ENCODE measurements around the gene CAMKK1. TPM values are rescaled to one million over a fixed set of nuclear protein-coding genes. Genes with fewer than 3 reads are reported as not detected.

CAMKK1 gene
- total RNA-seq, 2 experiments from 2014 or later = 4.8 to 5.0 TPM

DNA sequence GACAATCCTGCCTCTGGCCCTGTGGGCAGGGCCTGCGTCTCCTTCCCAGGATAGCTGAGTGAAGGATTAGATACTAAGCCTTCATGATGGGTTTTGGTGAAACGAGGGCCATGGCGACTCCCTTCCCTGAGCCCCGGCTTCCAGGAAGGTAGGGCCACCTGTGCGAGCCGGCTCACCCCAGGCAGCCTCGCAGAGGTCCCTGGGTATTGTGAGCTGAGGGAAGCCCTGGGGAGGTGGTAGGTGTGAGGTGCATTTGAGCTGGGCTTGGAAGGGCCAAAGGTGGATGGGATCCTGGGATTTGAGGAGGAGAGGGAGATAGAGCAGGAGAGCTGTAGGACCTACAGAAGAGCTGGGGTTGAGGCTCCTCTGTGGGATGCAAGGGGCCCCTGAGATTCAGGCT is 29.9 kb upstream of the CAMKK1 start:
- Mint-ChIP-seq H3K4me1 (no peaks in the 10 kb centered on the region), H3K27ac (peak overlapping the region; percentile 29), H3K27me3 (no peaks in the 10 kb centered on the region), H3K4me3 (no peak overlapping the region), H3K9me3 (no peaks in the 10 kb centered on the region), H3K36me3 (no peaks in the 10 kb centered on the region)
- DNase-seq = no peak

- no peak for DNase-seq
- no peaks in the 10 kb centered on the region for H3K27me3 Mint-ChIP-seq
- no peak overlapping the region for H3K27ac Mint-ChIP-seq
- H3K9me3 Mint-ChIP-seq = no peaks in the 10 kb centered on the region
- no peaks in the 10 kb centered on the region for H3K36me3 Mint-ChIP-seq
- H3K4me3 Mint-ChIP-seq = no peak overlapping the region
- H3K4me1 Mint-ChIP-seq = peaks cover 4% of the 10 kb centered on the region
Observed at GRCh38 chr17:3921502-3922319, 28.9 kb upstream of the CAMKK1 start.

DNA sequence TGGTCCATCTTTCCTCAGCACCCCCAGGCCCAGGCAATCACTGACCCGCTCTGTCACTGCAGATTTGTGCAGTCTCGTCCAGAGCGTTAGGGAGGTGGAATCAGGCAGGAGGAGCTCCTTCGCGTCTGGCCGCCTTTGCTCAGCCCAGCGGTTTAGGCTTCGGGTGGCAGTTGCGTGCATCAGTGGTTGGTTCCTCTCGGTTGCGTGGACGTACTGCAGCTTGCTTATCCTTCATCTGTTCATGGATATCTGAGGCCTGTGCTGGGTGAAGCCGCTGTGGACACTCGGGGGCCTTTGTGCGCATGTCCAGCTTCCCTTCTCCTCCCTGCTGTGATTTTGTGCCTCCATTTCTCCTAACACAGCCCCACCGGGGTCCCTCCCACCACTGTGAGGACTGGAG is 28.2 kb upstream of the CAMKK1 start:
- H3K4me1 Mint-ChIP-seq = peaks cover 11% of the 10 kb centered on the region
- H3K36me3 Mint-ChIP-seq = no peaks in the 10 kb centered on the region
- H3K4me3 Mint-ChIP-seq = no peak overlapping the region
- no peaks in the 10 kb centered on the region for H3K27me3 Mint-ChIP-seq
- H3K9me3 Mint-ChIP-seq = no peaks in the 10 kb centered on the region
- no peak for DNase-seq
- no peak overlapping the region for H3K27ac Mint-ChIP-seq

GRCh38 chr17:3919123-3919624 is 26.3 kb upstream of the CAMKK1 start:
- no peak overlapping the region for H3K27ac Mint-ChIP-seq
- H3K4me1 Mint-ChIP-seq = peaks cover 21% of the 10 kb centered on the region
- H3K36me3 Mint-ChIP-seq = no peaks in the 10 kb centered on the region
- DNase-seq = no peak
- no peaks in the 10 kb centered on the region for H3K9me3 Mint-ChIP-seq
- no peaks in the 10 kb centered on the region for H3K27me3 Mint-ChIP-seq
- no peak overlapping the region for H3K4me3 Mint-ChIP-seq

GRCh38 chr17:3918372-3919122 is 25.7 kb upstream of the CAMKK1 start:
- H3K27me3 Mint-ChIP-seq = no peaks in the 10 kb centered on the region
- H3K36me3 Mint-ChIP-seq = no peaks in the 10 kb centered on the region
- H3K9me3 Mint-ChIP-seq = no peaks in the 10 kb centered on the region
- no peak overlapping the region for H3K4me3 Mint-ChIP-seq
- H3K4me1 Mint-ChIP-seq = peaks cover 27% of the 10 kb centered on the region
- DNase-seq = no peak
- no peak overlapping the region for H3K27ac Mint-ChIP-seq

GRCh38 chr17:3917391-3917931 is 24.6 kb upstream of the CAMKK1 start:
- Mint-ChIP-seq H3K4me1 (peaks cover 28% of the 10 kb centered on the region), H3K36me3 (peaks cover 1% of the 10 kb centered on the region), H3K27me3 (no peaks in the 10 kb centered on the region), H3K27ac (no peak overlapping the region), H3K9me3 (no peaks in the 10 kb centered on the region), H3K4me3 (no peak overlapping the region)
- no peak for DNase-seq

GRCh38 chr17:3916825-3917224 is 24.0 kb upstream of the CAMKK1 start:
- H3K4me1 Mint-ChIP-seq = peaks cover 30% of the 10 kb centered on the region
- peak overlapping the region; percentile 70 for H3K27ac Mint-ChIP-seq
- no peak for DNase-seq
- H3K27me3 Mint-ChIP-seq = no peaks in the 10 kb centered on the region
- peaks cover 1% of the 10 kb centered on the region for H3K36me3 Mint-ChIP-seq
- no peaks in the 10 kb centered on the region for H3K9me3 Mint-ChIP-seq
- peak overlapping the region; percentile 18 for H3K4me3 Mint-ChIP-seq

DNA sequence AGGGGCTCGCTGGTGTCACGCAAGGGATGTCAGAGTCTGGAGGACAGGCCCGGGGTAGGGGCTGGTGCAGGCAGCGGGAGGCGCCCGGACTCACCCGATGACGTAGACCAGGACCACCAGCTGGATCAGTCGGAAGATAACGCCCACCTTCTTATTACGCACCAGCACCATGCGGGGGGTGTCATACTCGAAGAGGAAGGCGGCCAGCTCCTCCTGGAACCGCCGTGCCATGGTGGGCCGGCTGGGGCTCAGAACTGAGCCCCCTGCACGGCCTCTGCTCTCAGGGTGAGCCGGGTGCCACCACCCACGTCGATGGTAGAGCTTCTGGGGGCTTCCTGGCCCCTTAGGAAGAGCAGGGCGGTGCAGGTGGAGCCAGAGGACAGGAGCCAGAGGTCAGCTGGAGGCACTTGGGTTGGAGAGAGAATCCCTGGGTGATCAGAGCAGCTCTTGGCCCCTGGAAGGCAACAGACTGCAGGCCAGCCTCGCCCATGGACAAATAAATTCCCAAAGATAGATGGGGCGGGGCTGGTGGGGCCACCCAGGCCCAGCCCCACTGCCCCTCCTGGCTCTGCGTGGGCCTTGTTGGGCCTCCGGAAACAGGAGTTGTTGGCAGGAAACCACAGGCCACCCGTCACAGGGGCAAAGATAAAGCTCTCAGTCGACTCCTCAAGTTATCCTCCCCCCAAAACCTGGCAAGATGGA is 23.3 kb upstream of the CAMKK1 start, which contains the start of gene P2RX1:
P2RX1 (minus strand) TSS at position 471 of the 702 bp plus-strand sequence; CDS start at position 231, 240 bp downstream.
- Mint-ChIP-seq H3K4me3 (peak within 1 kb of the TSS; percentile 56), H3K9me3 (no peaks in the 10 kb centered on the region), H3K4me1 (peaks cover 36% of the 10 kb centered on the region), H3K36me3 (peaks cover 1% of the 10 kb centered on the region), H3K27ac (peak within 1 kb of the TSS; percentile 76), H3K27me3 (no peaks in the 10 kb centered on the region)
- DNase-seq = peak; percentile 46

GRCh38 chr17:3915581-3915994 is 22.7 kb upstream of the CAMKK1 start:
- DNase-seq = no peak
- Mint-ChIP-seq H3K4me3 (peak overlapping the region; percentile 56), H3K9me3 (no peaks in the 10 kb centered on the region), H3K36me3 (peaks cover 1% of the 10 kb centered on the region), H3K27me3 (no peaks in the 10 kb centered on the region), H3K4me1 (peaks cover 41% of the 10 kb centered on the region), H3K27ac (peak overlapping the region; percentile 76)

DNA sequence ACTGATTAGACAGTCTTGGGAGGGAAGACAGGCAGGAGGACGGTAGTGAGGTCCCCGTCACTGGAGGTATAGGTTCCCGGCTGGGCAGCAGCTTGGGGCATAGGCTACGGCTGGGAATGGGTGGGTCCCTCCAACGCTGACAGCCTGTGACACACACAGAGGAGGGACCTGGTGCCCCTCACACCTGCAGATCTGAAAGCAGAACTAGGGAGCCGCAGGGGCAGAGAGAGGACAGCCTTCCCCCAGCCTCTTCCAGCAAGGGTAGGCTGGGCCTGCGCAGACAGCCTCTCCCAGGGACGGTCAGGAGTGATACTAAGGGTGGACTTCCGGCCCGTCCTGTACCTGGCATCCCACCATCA is 21.4 kb upstream of the CAMKK1 start:
- DNase-seq = no peak
- Mint-ChIP-seq H3K36me3 (peaks cover 1% of the 10 kb centered on the region), H3K4me3 (peak overlapping the region; percentile 26), H3K4me1 (peaks cover 45% of the 10 kb centered on the region), H3K9me3 (no peaks in the 10 kb centered on the region), H3K27me3 (no peaks in the 10 kb centered on the region), H3K27ac (peak overlapping the region; percentile 76)

GRCh38 chr17:3913531-3914311 is 20.9 kb upstream of the CAMKK1 start:
- Mint-ChIP-seq H3K27me3 (no peaks in the 10 kb centered on the region), H3K4me1 (peaks cover 45% of the 10 kb centered on the region), H3K9me3 (no peaks in the 10 kb centered on the region), H3K36me3 (peaks cover 1% of the 10 kb centered on the region), H3K27ac (peak overlapping the region; percentile 37), H3K4me3 (no peak overlapping the region)
- peak; percentile 82 for DNase-seq

DNA sequence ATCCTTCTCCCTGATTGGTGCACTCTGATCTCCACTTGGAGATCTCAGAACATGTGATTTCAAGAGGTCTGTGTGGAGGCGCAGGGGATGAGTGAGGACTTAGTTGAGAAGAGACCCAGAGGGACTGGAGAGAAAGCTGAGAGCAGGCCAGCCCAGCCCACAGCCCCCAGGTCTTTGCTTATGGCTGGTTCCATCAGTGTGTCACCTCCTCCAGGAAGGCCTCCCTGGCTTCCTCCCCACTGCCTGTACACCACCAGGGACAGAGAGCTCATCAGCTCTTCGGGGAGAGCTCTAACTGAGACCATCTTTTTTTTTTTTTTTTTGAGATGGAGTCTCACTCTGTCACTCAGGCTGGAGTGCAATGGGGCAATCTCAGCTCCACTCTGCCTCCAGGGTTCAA is 20.0 kb upstream of the CAMKK1 start:
- H3K27ac Mint-ChIP-seq = no peak overlapping the region
- no peaks in the 10 kb centered on the region for H3K27me3 Mint-ChIP-seq
- no peak for DNase-seq
- no peaks in the 10 kb centered on the region for H3K9me3 Mint-ChIP-seq
- peaks cover 45% of the 10 kb centered on the region for H3K4me1 Mint-ChIP-seq
- H3K4me3 Mint-ChIP-seq = no peak overlapping the region
- peaks cover 1% of the 10 kb centered on the region for H3K36me3 Mint-ChIP-seq

GRCh38 chr17:3911271-3912053 is 18.6 kb upstream of the CAMKK1 start:
- Mint-ChIP-seq H3K4me3 (peak overlapping the region; percentile 43), H3K27me3 (no peaks in the 10 kb centered on the region), H3K36me3 (peaks cover 1% of the 10 kb centered on the region), H3K27ac (peak overlapping the region; percentile 78), H3K9me3 (no peaks in the 10 kb centered on the region), H3K4me1 (peaks cover 38% of the 10 kb centered on the region)
- peak; percentile 82 for DNase-seq
